ENCODE results near the gene TFAP2D.

The TFAP2D gene

DNA sequence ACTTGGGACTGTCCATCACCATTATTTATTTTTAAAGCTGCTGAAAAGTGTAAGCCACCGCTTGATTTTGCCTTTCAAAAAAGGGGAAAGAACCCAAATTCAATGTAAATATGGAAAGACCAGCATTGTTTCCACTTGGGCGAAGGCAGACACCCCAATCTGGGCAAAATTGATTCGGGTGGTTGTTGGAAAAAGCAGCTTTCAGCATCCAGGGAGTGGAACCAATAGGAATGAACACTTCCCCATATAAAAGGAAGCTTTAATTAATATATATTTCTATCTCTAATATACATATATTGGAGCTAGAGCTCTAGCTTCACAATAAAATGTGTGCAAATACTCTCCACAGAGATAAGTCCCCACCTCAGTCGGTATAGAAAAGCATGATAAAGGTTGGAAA is at the start of gene TFAP2D:
TFAP2D (plus strand) TSS at position 301 of the 400 bp plus-strand sequence. CDS start 530 bp downstream, outside the sequence.
- Histone ChIP-seq H3K9ac (ENCODE audit: low read length in 2 of 2) (no peak within 1 kb of the TSS), H3K27me3 (ENCODE audit: control insufficient read depth in 1 of 2, insufficient read depth in 2 of 2, low read length in 2 of 2) (peaks cover 12 to 37% of the 10 kb centered on the region in 2 donors), H3K9me3 (ENCODE audit: control insufficient read depth in 2 of 2, low read length in 2 of 2) (no peaks in the 10 kb centered on the region), H3K36me3 (ENCODE audit: control insufficient read depth in 2 of 2, insufficient read depth in 2 of 2, low read length in 2 of 2) (no peaks in the 10 kb centered on the region), H3K27ac (ENCODE audit: low read length) (no peak within 1 kb of the TSS), H3K4me3 (ENCODE audit: low read length in 2 of 2) (no peak within 1 kb of the TSS), H3K4me1 (ENCODE audit: control insufficient read depth, insufficient read depth, low read length) (no peaks in the 10 kb centered on the region)

DNA sequence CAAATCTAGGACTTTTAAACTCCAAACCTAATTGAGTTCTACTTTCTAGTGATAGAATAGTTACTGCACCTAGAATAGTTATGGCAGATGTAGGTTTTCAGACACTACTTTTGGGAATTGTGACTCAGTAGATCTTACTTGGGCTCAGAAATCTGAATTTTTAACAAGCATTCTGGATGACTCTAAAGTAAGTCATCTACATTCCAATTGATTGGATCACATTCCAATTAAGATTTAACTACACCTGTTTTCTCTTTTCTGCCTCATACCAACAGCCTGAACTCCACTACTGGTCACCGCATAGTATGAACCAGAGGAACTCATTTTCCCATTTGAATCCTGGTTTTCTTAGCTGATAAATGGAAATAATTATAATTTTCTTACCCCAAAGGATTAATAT is 49.5 kb upstream of the TFAP2D start:
- Histone ChIP-seq H3K9ac (ENCODE audit: low read length in 2 of 2) (no peak overlapping the region), H3K27me3 (ENCODE audit: control insufficient read depth in 1 of 2, insufficient read depth in 2 of 2, low read length in 2 of 2) (no peaks in the 10 kb centered on the region), H3K4me1 (ENCODE audit: control insufficient read depth, insufficient read depth, low read length) (no peaks in the 10 kb centered on the region), H3K4me3 (ENCODE audit: low read length in 2 of 2) (no peak overlapping the region), H3K27ac (ENCODE audit: low read length) (no peak overlapping the region), H3K36me3 (ENCODE audit: control insufficient read depth in 2 of 2, insufficient read depth in 2 of 2, low read length in 2 of 2) (no peaks in the 10 kb centered on the region), H3K9me3 (ENCODE audit: control insufficient read depth in 2 of 2, low read length in 2 of 2) (no peaks in the 10 kb centered on the region)

DNA sequence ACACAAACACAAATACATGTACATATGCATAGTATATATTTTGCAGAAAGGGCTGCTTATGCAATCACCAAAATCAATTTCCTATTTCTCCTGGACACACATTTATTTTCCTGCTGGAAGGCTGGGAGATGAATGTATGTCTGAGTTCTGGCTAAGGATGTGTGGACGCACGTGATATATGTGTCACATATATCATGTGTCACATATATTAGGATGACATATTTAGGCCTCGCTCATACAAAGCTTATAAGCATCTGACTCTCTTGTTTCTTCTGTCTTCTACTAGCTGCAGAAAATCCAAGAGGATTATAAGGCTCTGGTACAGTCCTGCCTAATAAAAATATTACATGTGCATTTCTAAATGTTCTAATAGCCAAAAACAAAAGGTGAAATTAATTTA is 47.2 kb upstream of the TFAP2D start:
- Histone ChIP-seq H3K4me1 (ENCODE audit: control insufficient read depth, insufficient read depth, low read length) (no peaks in the 10 kb centered on the region), H3K27ac (ENCODE audit: low read length) (no peak overlapping the region), H3K36me3 (ENCODE audit: control insufficient read depth in 2 of 2, insufficient read depth in 2 of 2, low read length in 2 of 2) (no peaks in the 10 kb centered on the region), H3K9ac (ENCODE audit: low read length in 2 of 2) (no peak overlapping the region), H3K27me3 (ENCODE audit: control insufficient read depth in 1 of 2, insufficient read depth in 2 of 2, low read length in 2 of 2) (no peaks in the 10 kb centered on the region), H3K4me3 (ENCODE audit: low read length in 2 of 2) (no peak overlapping the region), H3K9me3 (ENCODE audit: control insufficient read depth in 2 of 2, low read length in 2 of 2) (peaks cover 0 to 2% of the 10 kb centered on the region in 2 donors)

DNA sequence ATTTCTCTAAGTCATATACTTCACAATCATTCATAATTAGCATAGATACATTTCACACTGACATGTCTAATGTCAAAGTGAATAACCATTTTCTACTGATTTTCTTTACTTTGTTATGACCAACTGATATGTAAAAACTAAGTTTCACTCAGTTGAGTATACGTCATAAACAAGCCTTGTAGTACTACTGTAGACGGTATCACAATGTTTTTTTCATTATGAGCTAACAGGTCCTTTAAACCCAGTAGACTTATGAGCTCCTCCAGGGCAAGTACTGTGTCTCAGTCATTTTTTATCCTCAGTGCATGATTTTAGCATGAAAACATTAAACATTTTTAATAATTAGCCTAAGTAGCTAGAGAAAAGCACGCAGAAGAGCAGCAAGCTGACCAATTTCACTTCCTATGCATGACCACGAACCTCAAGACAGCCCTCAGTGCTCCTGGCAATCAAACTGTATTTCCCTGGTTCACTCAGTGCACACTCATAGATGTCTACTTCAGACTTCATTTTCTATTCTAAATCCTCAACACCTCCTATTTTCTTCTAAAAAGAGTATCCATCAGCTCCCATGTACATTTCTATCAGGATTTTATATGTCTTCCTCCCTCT is 32.0 kb upstream of the TFAP2D start:
- H3K4me3 ChIP-seq (ENCODE audit: low read length in 2 of 2) = no peak overlapping the region
- no peak overlapping the region for H3K27ac ChIP-seq (ENCODE audit: low read length)
- no peaks in the 10 kb centered on the region for H3K4me1 ChIP-seq (ENCODE audit: control insufficient read depth, insufficient read depth, low read length)
- no peaks in the 10 kb centered on the region for H3K36me3 ChIP-seq (ENCODE audit: control insufficient read depth in 2 of 2, insufficient read depth in 2 of 2, low read length in 2 of 2)
- H3K9ac ChIP-seq (ENCODE audit: low read length in 2 of 2) = no peak overlapping the region
- H3K27me3 ChIP-seq (ENCODE audit: control insufficient read depth in 1 of 2, insufficient read depth in 2 of 2, low read length in 2 of 2) = no peaks in the 10 kb centered on the region
- no peaks in the 10 kb centered on the region for H3K9me3 ChIP-seq (ENCODE audit: control insufficient read depth in 2 of 2, low read length in 2 of 2)

DNA sequence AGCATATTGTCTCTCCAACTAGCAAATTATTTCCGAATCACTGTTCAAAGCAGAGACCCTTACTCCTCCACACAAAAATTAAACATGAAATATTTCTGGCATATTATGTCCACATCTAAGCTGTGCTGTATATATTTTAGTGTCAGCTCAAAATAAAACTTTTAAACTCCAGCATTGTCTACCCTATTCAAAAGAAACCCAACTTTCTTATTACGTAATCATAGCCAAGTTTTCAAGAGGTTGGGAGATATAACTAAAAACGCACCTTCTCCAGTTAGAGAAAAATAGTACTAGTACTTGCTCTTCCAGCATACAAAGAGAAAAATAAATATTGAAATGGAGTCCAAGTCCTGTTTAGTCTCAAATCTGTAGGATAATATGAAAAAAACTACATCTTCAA is 24.1 kb upstream of the TFAP2D start:
- H3K27ac ChIP-seq (ENCODE audit: low read length) = no peak overlapping the region
- H3K4me3 ChIP-seq (ENCODE audit: low read length in 2 of 2) = no peak overlapping the region
- no peak overlapping the region for H3K9ac ChIP-seq (ENCODE audit: low read length in 2 of 2)
- no peaks in the 10 kb centered on the region for H3K36me3 ChIP-seq (ENCODE audit: control insufficient read depth in 2 of 2, insufficient read depth in 2 of 2, low read length in 2 of 2)
- H3K4me1 ChIP-seq (ENCODE audit: control insufficient read depth, insufficient read depth, low read length) = no peaks in the 10 kb centered on the region
- no peaks in the 10 kb centered on the region for H3K27me3 ChIP-seq (ENCODE audit: control insufficient read depth in 1 of 2, insufficient read depth in 2 of 2, low read length in 2 of 2)
- no peaks in the 10 kb centered on the region for H3K9me3 ChIP-seq (ENCODE audit: control insufficient read depth in 2 of 2, low read length in 2 of 2)

DNA sequence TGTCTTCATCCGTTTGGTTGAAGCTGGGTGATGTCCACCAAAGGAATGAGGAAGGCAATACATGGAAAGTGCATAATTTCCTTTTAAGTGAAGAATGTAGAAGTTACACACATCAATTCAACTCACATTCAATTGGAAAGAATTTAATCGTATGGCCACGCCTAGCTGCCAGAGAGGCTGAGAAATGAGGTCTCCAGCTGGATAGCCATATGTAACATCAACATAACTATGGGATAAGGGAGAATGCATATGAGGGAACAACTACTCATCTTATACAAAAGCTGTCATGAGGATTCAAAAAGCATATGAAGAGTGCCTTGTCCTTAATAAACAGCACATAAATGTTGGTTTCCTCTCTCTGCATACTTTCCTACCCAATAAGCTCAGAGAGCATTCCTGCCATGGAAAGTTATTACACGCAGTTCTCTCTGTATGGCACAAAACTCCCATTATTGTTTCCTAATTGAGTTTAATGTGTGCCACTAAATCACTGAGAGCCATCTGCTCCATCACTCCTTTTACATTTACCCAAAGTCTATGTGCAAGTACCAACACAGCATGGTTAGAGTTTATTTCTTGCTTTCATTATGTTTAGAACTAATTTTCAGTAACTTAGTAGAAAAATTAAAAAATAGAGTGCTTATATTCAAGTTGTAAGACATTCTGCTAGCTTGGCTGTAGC is 21.4 kb upstream of the TFAP2D start:
- Histone ChIP-seq H3K4me1 (ENCODE audit: control insufficient read depth, insufficient read depth, low read length) (no peaks in the 10 kb centered on the region), H3K27me3 (ENCODE audit: control insufficient read depth in 1 of 2, insufficient read depth in 2 of 2, low read length in 2 of 2) (no peaks in the 10 kb centered on the region), H3K27ac (ENCODE audit: low read length) (no peak overlapping the region), H3K4me3 (ENCODE audit: low read length in 2 of 2) (no peak overlapping the region), H3K9me3 (ENCODE audit: control insufficient read depth in 2 of 2, low read length in 2 of 2) (no peaks in the 10 kb centered on the region), H3K9ac (ENCODE audit: low read length in 2 of 2) (no peak overlapping the region), H3K36me3 (ENCODE audit: control insufficient read depth in 2 of 2, insufficient read depth in 2 of 2, low read length in 2 of 2) (no peaks in the 10 kb centered on the region)

DNA sequence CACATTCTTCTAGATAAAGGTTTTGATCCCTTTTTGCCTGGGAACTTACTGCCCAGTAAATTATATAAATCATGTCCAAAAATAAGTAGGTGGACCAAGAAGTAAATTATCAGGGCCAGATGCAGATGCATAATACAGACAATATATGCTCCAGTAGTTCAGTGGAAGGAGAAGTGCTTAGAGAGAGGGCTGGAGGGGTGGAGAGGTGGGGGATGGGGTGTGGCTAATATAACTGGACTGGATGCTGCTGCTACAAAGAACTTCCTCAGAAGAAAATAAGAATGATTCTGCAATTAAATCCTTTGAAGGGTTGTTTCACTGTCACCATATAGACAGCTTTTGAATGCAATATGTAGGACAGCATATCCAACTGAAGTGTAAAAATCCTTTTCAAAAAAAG is 14.8 kb upstream of the TFAP2D start:
- Histone ChIP-seq H3K36me3 (ENCODE audit: control insufficient read depth in 2 of 2, insufficient read depth in 2 of 2, low read length in 2 of 2) (no peaks in the 10 kb centered on the region), H3K9ac (ENCODE audit: low read length in 2 of 2) (no peak overlapping the region), H3K4me1 (ENCODE audit: control insufficient read depth, insufficient read depth, low read length) (no peaks in the 10 kb centered on the region), H3K27me3 (ENCODE audit: control insufficient read depth in 1 of 2, insufficient read depth in 2 of 2, low read length in 2 of 2) (no peaks in the 10 kb centered on the region), H3K27ac (ENCODE audit: low read length) (no peak overlapping the region), H3K4me3 (ENCODE audit: low read length in 2 of 2) (no peak overlapping the region), H3K9me3 (ENCODE audit: control insufficient read depth in 2 of 2, low read length in 2 of 2) (no peaks in the 10 kb centered on the region)

DNA sequence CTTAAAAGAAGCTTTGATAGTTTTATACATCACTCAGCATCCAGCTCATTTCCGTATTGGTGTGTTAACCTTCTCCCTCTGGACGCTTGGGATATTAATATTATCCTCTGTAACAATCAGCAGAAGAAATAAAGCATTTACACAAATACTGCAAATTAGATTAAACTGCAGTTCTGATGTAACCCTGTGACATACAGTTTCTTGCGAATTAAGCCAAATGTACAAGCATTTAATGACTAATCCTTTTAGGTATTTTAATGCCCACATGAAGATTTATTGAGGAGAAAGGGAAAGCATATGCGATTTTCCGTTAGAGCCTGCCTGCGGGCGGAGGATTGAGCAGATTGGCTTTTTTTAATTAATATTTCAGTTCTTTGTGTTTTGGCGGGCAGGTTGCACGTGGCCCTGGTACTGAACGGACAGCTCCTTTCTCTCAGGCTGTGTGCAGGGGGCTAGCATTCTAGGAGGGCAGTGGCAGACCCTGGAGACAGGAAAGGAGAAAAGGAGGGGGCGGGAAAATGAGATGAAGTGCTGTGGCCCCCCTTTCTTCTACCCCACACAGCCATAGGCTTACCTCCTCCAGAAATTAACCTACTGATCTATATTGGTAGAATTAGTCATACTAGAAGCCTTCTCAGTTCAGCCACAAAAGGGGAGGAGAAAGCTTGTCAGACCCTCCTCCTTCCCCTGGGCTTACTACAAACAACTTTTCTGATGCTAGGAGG is 14.1 kb upstream of the TFAP2D start:
- H3K9ac ChIP-seq (ENCODE audit: low read length in 2 of 2) = no peak overlapping the region
- no peak overlapping the region for H3K27ac ChIP-seq (ENCODE audit: low read length)
- no peaks in the 10 kb centered on the region for H3K36me3 ChIP-seq (ENCODE audit: control insufficient read depth in 2 of 2, insufficient read depth in 2 of 2, low read length in 2 of 2)
- no peaks in the 10 kb centered on the region for H3K9me3 ChIP-seq (ENCODE audit: control insufficient read depth in 2 of 2, low read length in 2 of 2)
- no peaks in the 10 kb centered on the region for H3K27me3 ChIP-seq (ENCODE audit: control insufficient read depth in 1 of 2, insufficient read depth in 2 of 2, low read length in 2 of 2)
- no peak overlapping the region for H3K4me3 ChIP-seq (ENCODE audit: low read length in 2 of 2)
- H3K4me1 ChIP-seq (ENCODE audit: control insufficient read depth, insufficient read depth, low read length) = no peaks in the 10 kb centered on the region

GRCh38 chr6:50706575-50706974 is 6.8 kb upstream of the TFAP2D start:
- Histone ChIP-seq H3K4me1 (ENCODE audit: control insufficient read depth, insufficient read depth, low read length) (no peaks in the 10 kb centered on the region), H3K27ac (ENCODE audit: low read length) (no peak overlapping the region), H3K9ac (ENCODE audit: low read length in 2 of 2) (no peak overlapping the region), H3K27me3 (ENCODE audit: control insufficient read depth in 1 of 2, insufficient read depth in 2 of 2, low read length in 2 of 2) (peaks cover 19 to 25% of the 10 kb centered on the region in 2 donors), H3K4me3 (ENCODE audit: low read length in 2 of 2) (no peak overlapping the region), H3K36me3 (ENCODE audit: control insufficient read depth in 2 of 2, insufficient read depth in 2 of 2, low read length in 2 of 2) (no peaks in the 10 kb centered on the region), H3K9me3 (ENCODE audit: control insufficient read depth in 2 of 2, low read length in 2 of 2) (no peaks in the 10 kb centered on the region)

GRCh38 chr6:50707191-50707590 is 6.1 kb upstream of the TFAP2D start:
- H3K4me1 ChIP-seq (ENCODE audit: control insufficient read depth, insufficient read depth, low read length) = no peaks in the 10 kb centered on the region
- H3K9me3 ChIP-seq (ENCODE audit: control insufficient read depth in 2 of 2, low read length in 2 of 2) = no peaks in the 10 kb centered on the region
- H3K36me3 ChIP-seq (ENCODE audit: control insufficient read depth in 2 of 2, insufficient read depth in 2 of 2, low read length in 2 of 2) = no peaks in the 10 kb centered on the region
- no peak overlapping the region for H3K27ac ChIP-seq (ENCODE audit: low read length)
- no peak overlapping the region for H3K4me3 ChIP-seq (ENCODE audit: low read length in 2 of 2)
- H3K27me3 ChIP-seq (ENCODE audit: control insufficient read depth in 1 of 2, insufficient read depth in 2 of 2, low read length in 2 of 2) = peaks cover 19 to 27% of the 10 kb centered on the region in 2 donors
- no peak overlapping the region for H3K9ac ChIP-seq (ENCODE audit: low read length in 2 of 2)
